H1 (cell line): ENCODE data around the gene WDFY4. TPM values are rescaled to one million over a fixed set of nuclear protein-coding genes. Genes with fewer than 3 reads are reported as not detected.

Source experiments
- CTCF ChIA-PET: fragments of 300-600 bp; sonication (Branson Sonifier 250); formaldehyde crosslinking; loops from one replicate; lab custom pipeline; 2021; ENCODE audit not compliant: partially characterized antibody; lab: Charles Lee
- POLR2A ChIA-PET: fragments of 300-600 bp; sonication (Branson Sonifier 250); formaldehyde crosslinking; loops from one replicate; lab custom pipeline; 2021; ENCODE audit warnings: inconsistent platforms; ENCODE audit not compliant: partially characterized antibody; lab: Charles Lee
- DNase-seq, 2 experiments: peaks; one replicate each; pipeline versions ENCODE4 v3.0.0 to v3.0.0-alpha.2; 2010 to 2022; ENCODE audit warnings: low spot score in 2 of 2, low read depth in 1 of 2, mixed read lengths in 1 of 2
- FAIRE-seq: peaks from 2 replicates; lab custom pipeline; 2011; peaks lifted over from hg19 to GRCh38; lab: Jason Lieb, UNC
- H2AFZ ChIP-seq: 2 replicates; pipeline ENCODE4 v1.8.1; 2012; ENCODE audit warnings: low read length, inconsistent platforms
- H2AK5ac ChIP-seq: 2 replicates; pipeline ENCODE4 v1.6.1; 2013; ENCODE audit warnings: low read depth, low read length
- H2BK120ac ChIP-seq: replicated peaks from 2 replicates; pipeline ENCODE3; 2013; ENCODE audit warnings: low read depth, low read length, inconsistent platforms
- H2BK12ac ChIP-seq: 2 replicates; pipeline ENCODE4 v1.6.1; 2013; ENCODE audit warnings: low read depth, low read length
- H2BK15ac ChIP-seq: 2 replicates; pipeline ENCODE4 v1.6.1; 2013; ENCODE audit warnings: low read length
- H2BK20ac ChIP-seq: 2 replicates; pipeline ENCODE4 v1.6.1; 2013; ENCODE audit warnings: low read length
- H2BK5ac ChIP-seq: 2 replicates; pipeline ENCODE4 v1.6.1; 2013; ENCODE audit warnings: low read depth, low read length
- H3K14ac ChIP-seq: 2 replicates; pipeline ENCODE4 v1.6.1; 2013; ENCODE audit warnings: inconsistent platforms; ENCODE audit not compliant: insufficient read length
- H3K18ac ChIP-seq: 2 replicates; pipeline ENCODE4 v1.6.1; 2013; ENCODE audit warnings: low read length; ENCODE audit errors: extremely low read depth
- H3K23ac ChIP-seq: 2 replicates; pipeline ENCODE4 v1.6.1; 2013; ENCODE audit warnings: inconsistent platforms; ENCODE audit not compliant: insufficient read length
- H3K23me2 ChIP-seq: 2 replicates; pipeline ENCODE4 v1.6.1; 2013; ENCODE audit warnings: low read depth, low read length
- H3K27ac ChIP-seq: 2 replicates; pipeline ENCODE4 v1.6.1; 2011; ENCODE audit warnings: low read depth, low read length, inconsistent platforms
- H3K27me3 ChIP-seq, 4 experiments: replicated peaks in 1 of 4; 1 replicate in 1 of 4; 2 replicates in 3 of 4; pipeline versions ENCODE4 v1.6.1 to v1.8.1; 2011 to 2013; ENCODE audit warnings: low read length in 3 of 4, mild to moderate bottlenecking in 3 of 4, inconsistent platforms in 2 of 4, mixed read lengths in 2 of 4, moderate library complexity in 1 of 4; ENCODE audit not compliant: control insufficient read depth in 3 of 4, insufficient read depth in 3 of 4; ENCODE audit errors: extremely low read depth in 1 of 4
- H3K36me3 ChIP-seq, 4 experiments: 2 replicates each; pipeline versions ENCODE4 v1.6.1 to v1.8.1; 2011 to 2013; ENCODE audit warnings: mild to moderate bottlenecking in 4 of 4, low read length in 3 of 4, moderate library complexity in 2 of 4, control low read depth in 1 of 4, inconsistent platforms in 1 of 4; ENCODE audit not compliant: insufficient read depth in 4 of 4, control insufficient read depth in 2 of 4
- H3K4ac ChIP-seq: replicated peaks from 2 replicates; pipeline ENCODE3; 2013; ENCODE audit warnings: low read length, low read depth, mixed read lengths, inconsistent platforms; ENCODE audit not compliant: insufficient read length
- H3K4me1 ChIP-seq, 4 experiments: replicated peaks in 1 of 4; 1 replicate in 1 of 4; 2 replicates in 3 of 4; pipeline versions ENCODE4 v1.6.1 to v1.8.1; 2011 to 2013; ENCODE audit warnings: low read length in 3 of 4, inconsistent platforms in 2 of 4, mixed read lengths in 1 of 4; ENCODE audit not compliant: insufficient read depth in 4 of 4, control insufficient read depth in 3 of 4
- H3K4me2 ChIP-seq, 2 experiments: 2 replicates each; pipeline versions ENCODE4 v1.6.1 to v1.8.1; 2011 to 2013; ENCODE audit warnings: low read depth in 2 of 2, low read length in 2 of 2, control low read depth in 1 of 2, inconsistent platforms in 1 of 2, mild to moderate bottlenecking in 1 of 2; ENCODE audit not compliant: insufficient read depth in 1 of 2
- H3K4me3 ChIP-seq, 4 experiments: fragments of 200-600, 300-600 bp in 1 of 4; sonication (generic), shearing (Covaris generic), sonication (Bioruptor Twin) in 1 of 4; 2 replicates each; pipeline versions ENCODE4 v1.5.1 to v1.8.1; 2011 to 2016; ENCODE audit warnings: low read length in 4 of 4, low read depth in 3 of 4, control low read depth in 2 of 4, inconsistent platforms in 2 of 4, mild to moderate bottlenecking in 2 of 4, mixed read lengths in 1 of 4, moderate library complexity in 1 of 4; ENCODE audit not compliant: insufficient read depth in 2 of 4; ENCODE audit errors: extremely low read depth in 1 of 4
- H3K56ac ChIP-seq: replicated peaks from 2 replicates; pipeline ENCODE3; 2013; ENCODE audit warnings: low read depth, mild to moderate bottlenecking, mixed read lengths, low read length, inconsistent platforms; ENCODE audit not compliant: insufficient read length
- H3K79me1 ChIP-seq: 2 replicates; pipeline ENCODE4 v1.6.1; 2013; ENCODE audit warnings: low read depth, low read length, control low read depth
- H3K79me2 ChIP-seq, 2 experiments: 2 replicates each; pipeline versions ENCODE4 v1.6.1 to v1.8.1; 2012 to 2013; ENCODE audit warnings: low read length in 2 of 2, mild to moderate bottlenecking in 2 of 2, inconsistent platforms in 1 of 2; ENCODE audit not compliant: insufficient read depth in 2 of 2, control insufficient read depth in 1 of 2
- H3K9ac ChIP-seq, 4 experiments: replicated peaks in 1 of 4; 1 replicate in 1 of 4; 2 replicates in 3 of 4; pipeline versions ENCODE4 v1.6.1 to v1.8.1; 2011 to 2013; ENCODE audit warnings: low read depth in 3 of 4, low read length in 3 of 4, control low read depth in 2 of 4, mild to moderate bottlenecking in 2 of 4, moderate library complexity in 2 of 4, inconsistent platforms in 1 of 4; ENCODE audit errors: extremely low read depth in 1 of 4
- H3K9me3 ChIP-seq, 2 experiments: 2 replicates each; pipeline versions ENCODE4 v1.6.1 to v1.8.1; 2012 to 2013; ENCODE audit warnings: mild to moderate bottlenecking in 2 of 2, moderate library complexity in 2 of 2, control low read depth in 1 of 2, inconsistent platforms in 1 of 2, low read depth in 1 of 2, low read length in 1 of 2, mixed read lengths in 1 of 2; ENCODE audit not compliant: insufficient read depth in 2 of 2
- H4K20me1 ChIP-seq, 2 experiments: replicated peaks in 1 of 2; 2 replicates each; pipeline versions ENCODE3 to v1.8.1; 2011 to 2013; ENCODE audit warnings: inconsistent platforms in 2 of 2, low read length in 2 of 2, mild to moderate bottlenecking in 1 of 2; ENCODE audit not compliant: insufficient read depth in 2 of 2, control insufficient read depth in 1 of 2
- H4K5ac ChIP-seq: 2 replicates; pipeline ENCODE4 v1.6.1; 2013; ENCODE audit warnings: low read length, low read depth, mixed read lengths, inconsistent platforms; ENCODE audit not compliant: insufficient read length
- H4K8ac ChIP-seq: 2 replicates; pipeline ENCODE4 v1.8.0; 2013; ENCODE audit warnings: mild to moderate bottlenecking, moderate library complexity, low read length, inconsistent platforms; ENCODE audit not compliant: insufficient read depth; ENCODE audit errors: extremely low read depth
- H4K91ac ChIP-seq: replicated peaks from 2 replicates; pipeline ENCODE3; 2013; ENCODE audit warnings: low read length, mixed read lengths, inconsistent platforms; ENCODE audit not compliant: insufficient read length
- ASH2L ChIP-seq: fragments of 200-600, 300-600 bp; sonication (generic); IDR thresholded peaks from one replicate; pipeline ENCODE4 v1.7.1; 2017; ENCODE audit warnings: low read length
- CHD1 ChIP-seq: IDR thresholded peaks from 2 replicates; pipeline ENCODE4 v1.6.1; 2012; ENCODE audit warnings: low read depth, low read length, improper control_type of control experiment
- CREB1 ChIP-seq: IDR thresholded peaks from 2 replicates; pipeline ENCODE4 v1.6.1; 2012; ENCODE audit warnings: inconsistent platforms
- EZH2 ChIP-seq: fragments of 200-600 bp; sonication (generic); IDR thresholded peaks from 2 replicates; pipeline ENCODE4 v1.7.1; 2012; ENCODE audit warnings: low read depth, mild to moderate bottlenecking, moderate library complexity, low read length, inconsistent platforms; ENCODE audit not compliant: severe bottlenecking
- HDAC6 ChIP-seq: IDR thresholded peaks from one replicate; pipeline ENCODE4 v1.7.1; 2012; ENCODE audit warnings: low read depth, mild to moderate bottlenecking, inconsistent platforms, low read length, moderate library complexity
- RAD21 ChIP-seq, 2 experiments: IDR thresholded peaks in 1 of 2; conservative IDR thresholded peaks in 1 of 2; 2 replicates each; pipeline ENCODE4 v1.6.1; 2011; ENCODE audit warnings: low read depth in 2 of 2, low read length in 2 of 2, improper control_type of control experiment in 1 of 2, inconsistent platforms in 1 of 2, mild to moderate bottlenecking in 1 of 2, moderate library complexity in 1 of 2
- RNF2 ChIP-seq: fragments of 200-900, 300-1000 bp; sonication (generic); IDR thresholded peaks from 2 replicates; pipeline ENCODE4 v1.7.1; 2016; ENCODE audit warnings: borderline replicate concordance, low read depth, mild to moderate bottlenecking, antibody characterized with exemption, low read length; ENCODE audit not compliant: poor library complexity, severe bottlenecking; ENCODE audit errors: missing control alignments
- RXRA ChIP-seq: IDR thresholded peaks from 2 replicates; pipeline ENCODE4 v1.6.1; 2011; ENCODE audit warnings: low read depth, mild to moderate bottlenecking, low read length, moderate library complexity; ENCODE audit not compliant: insufficient read depth
- SIX5 ChIP-seq: IDR thresholded peaks from 2 replicates; pipeline ENCODE4 v1.6.1; 2011; ENCODE audit warnings: mild to moderate bottlenecking, low read depth, low read length
- TEAD4 ChIP-seq: IDR thresholded peaks from 2 replicates; pipeline ENCODE4 v1.6.1; 2012; ENCODE audit warnings: low read depth, low read length, inconsistent platforms, mixed read lengths
- WGBS, 2 experiments: shearing (Covaris generic) in 1 of 2; methylation state at CpG; one replicate each; pipeline versions ENCODE4 v1.1.6 to v1.1.7; 2013 to 2015; ENCODE audit warnings: low lambda C conversion rate in 2 of 2, mixed read lengths in 2 of 2, inconsistent platforms in 1 of 2, low coverage in 1 of 2, missing lambda C conversion rate in 1 of 2; ENCODE audit not compliant: insufficient replicate concordance in 2 of 2, insufficient coverage in 1 of 2, insufficient read length in 1 of 2; ENCODE audit errors: extremely low coverage in 1 of 2, missing lambda C conversion rate in 1 of 2; 5-methylcytosine and 5-hydroxymethylcytosine counted together
- polyA plus RNA-seq, 7 experiments: library from polyadenylated mRNA; depleted of rRNA in 3 of 7; stranded (reverse) in 5 of 7; unstranded in 2 of 7; fragments of >200 nt in 5 of 7; fragments of 200-250 nt in 2 of 7; gene quantifications; 1 replicate in 5 of 7; 2 replicates in 1 of 7; 4 replicates in 1 of 7; pipeline versions ENCODE4 v1.2.1 to v1.2.3, GENCODE V29; 2011 to 2013; ENCODE audit warnings: missing spikeins in 2 of 7, mixed read lengths in 2 of 7
- total RNA-seq: library from RNA; stranded (reverse); fragmentation: NEBNext Ultra II Directional; extraction: Animal tissue kit (Norgen Biotek cat#: 25700); gene quantifications from 2 replicates; pipeline ENCODE4 v1.2.1, GENCODE V29; 2021

Gene WDFY4
- total and polyA plus RNA-seq, 2 of the 8 experiments (the other 6 are each of a cell fraction or from before 2014, with no cell fraction given): not detected

DNA sequence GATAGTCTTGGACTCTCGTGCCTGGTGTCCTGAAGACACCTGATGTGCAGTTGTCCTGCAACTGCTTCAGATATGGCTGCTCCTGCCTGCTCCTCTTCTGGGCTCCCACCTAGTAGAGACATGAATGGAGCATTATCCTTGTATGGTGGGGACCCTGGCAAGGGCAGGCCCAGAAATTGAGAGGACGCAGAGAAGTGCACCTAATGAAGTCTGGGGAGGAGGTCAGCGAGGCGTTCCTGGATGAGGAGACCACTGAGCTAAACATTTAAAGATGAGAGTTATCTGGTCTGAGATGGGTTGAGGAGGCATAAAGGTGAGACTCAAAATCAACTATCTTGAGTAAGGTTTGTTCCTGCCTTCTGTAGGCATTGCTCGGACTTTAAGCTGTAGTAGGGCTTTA is 66.3 kb downstream of the WDFY4 start:
- Histone ChIP-seq H4K20me1 (peaks cover 0 to 4% of the 10 kb centered on the region in 2 experiments), H3K14ac (no peak overlapping the region), H3K56ac (no peak overlapping the region), H3K18ac (no peak overlapping the region), H3K23ac (no peak overlapping the region), H2BK20ac (no peak overlapping the region), H3K4me2 (no peak overlapping the region), H3K79me2 (no peaks in the 10 kb centered on the region), H2AK5ac (no peak overlapping the region), H4K5ac (no peak overlapping the region), H3K27ac (no peak overlapping the region), H3K9ac (no peak overlapping the region), H3K9me3 (no peaks in the 10 kb centered on the region), H3K4me1 (no peaks in the 10 kb centered on the region), H2BK15ac (no peak overlapping the region), H4K91ac (no peak overlapping the region), H3K27me3 (no peaks in the 10 kb centered on the region), H2AFZ (no peak overlapping the region), H2BK120ac (no peak overlapping the region), H3K36me3 (no peaks in the 10 kb centered on the region), H2BK12ac (no peak overlapping the region), H3K79me1 (no peaks in the 10 kb centered on the region), H3K23me2 (peaks cover 2% of the 10 kb centered on the region; the same call in 1 of the 2 replicates), H2BK5ac (no peak overlapping the region), H3K4me3 (no peak overlapping the region), H4K8ac (no peak overlapping the region), H3K4ac (no peak overlapping the region)
- DNase-seq (no peak), FAIRE-seq (no peak)
- TF ChIP-seq ASH2L (no peak), HDAC6 (no peak), EZH2 (no peak), CHD1 (no peak), RNF2 (no peak), CREB1 (no peak), RAD21 (IDR thresholded peaks at IDR 0.05 in 1 of 2, conservative IDR thresholded peaks at IDR 0.05 in 1 of 2; ENCODE audit: low read depth in 2 of 2, low read length in 2 of 2) (no peak), TEAD4 (no peak), RXRA (no peak), SIX5 (no peak)
- ChIA-PET CTCF (interaction anchor here (1.1 kb wide), 1 partner anchor 10 kb away, joined by 3 read pairs; no protein-coding TSS in a partner anchor), POLR2A (no interaction called here)
- WGBS, 2 experiments: 88% methylated on average over 5 of the region's 5 CpGs; no CpG with 5 or more reads in 1 of the 2 experiments
